Parathyroid adenoma (tissue), 2 donors: Measurements from ENCODE around the gene FAM72D.
A peak's percentile ranks its signal among the peaks of the same experiment; 100 is the strongest.
"Not testable (repeated sequence)": the region's sequence is repeated elsewhere in the genome, so short reads cannot be mapped to it uniquely, and the experiment has no call there.

Source experiments
- H2AFZ ChIP-seq: fragments of 300-600 bp; sonication (generic); one replicate; pipeline ENCODE4 v1.7.0; 2017; ENCODE audit warnings: antibody characterized with exemption, mild to moderate bottlenecking
- H3K27ac ChIP-seq: fragments of 300-600 bp; sonication (generic); one replicate; pipeline ENCODE4 v1.7.0; 2017
- H3K27me3 ChIP-seq: fragments of 300-600 bp; sonication (generic); one replicate; pipeline ENCODE4 v1.7.0; 2017; ENCODE audit warnings: low read length; ENCODE audit not compliant: control insufficient read depth, insufficient read depth
- H3K36me3 ChIP-seq: fragments of 300-600 bp; sonication (generic); one replicate; pipeline ENCODE4 v1.7.0; 2017; ENCODE audit warnings: low read length; ENCODE audit not compliant: control insufficient read depth, insufficient read depth
- H3K4me1 ChIP-seq: fragments of 300-600 bp; sonication (generic); one replicate; pipeline ENCODE4 v1.7.0; 2017; ENCODE audit warnings: control low read depth
- H3K4me2 ChIP-seq: fragments of 300-600 bp; sonication (generic); one replicate; pipeline ENCODE4 v1.7.0; 2017; ENCODE audit warnings: low read length
- H3K4me3 ChIP-seq: fragments of 300-600 bp; sonication (generic); one replicate; pipeline ENCODE4 v1.7.0; 2017; ENCODE audit warnings: low read depth, low read length
- H3K79me2 ChIP-seq: fragments of 300-600 bp; sonication (generic); one replicate; pipeline ENCODE4 v1.7.0; 2017; ENCODE audit warnings: control low read depth
- H3K9ac ChIP-seq: fragments of 300-600 bp; sonication (generic); one replicate; pipeline ENCODE4 v1.7.0; 2017; ENCODE audit warnings: mild to moderate bottlenecking
- H3K9me3 ChIP-seq: fragments of 300-600 bp; sonication (generic); one replicate; pipeline ENCODE4 v1.7.0; 2017; ENCODE audit warnings: low read length; ENCODE audit not compliant: control insufficient read depth
- donor health status: primary hyperparathyroidism.

FAM72D gene

GRCh38 chr1:145095284-145096057 is at the start of gene FAM72D, which contains the start of gene SRGAP2B:
FAM72D (plus strand) TSS chr1:145095974; CDS start chr1:145096848, 874 bp downstream.
SRGAP2B (minus strand) TSS chr1:145095328; CDS start chr1:145092901, 2,427 bp downstream.
- H3K27ac ChIP-seq, H2AFZ ChIP-seq, H3K79me2 ChIP-seq, H3K9ac ChIP-seq, H3K9me3 ChIP-seq, H3K4me2 ChIP-seq, H3K36me3 ChIP-seq, H3K4me1 ChIP-seq, H3K27me3 ChIP-seq: not testable (repeated sequence)
- H3K4me3 ChIP-seq, result peak within 1 kb of the TSS; percentile 31

DNA sequence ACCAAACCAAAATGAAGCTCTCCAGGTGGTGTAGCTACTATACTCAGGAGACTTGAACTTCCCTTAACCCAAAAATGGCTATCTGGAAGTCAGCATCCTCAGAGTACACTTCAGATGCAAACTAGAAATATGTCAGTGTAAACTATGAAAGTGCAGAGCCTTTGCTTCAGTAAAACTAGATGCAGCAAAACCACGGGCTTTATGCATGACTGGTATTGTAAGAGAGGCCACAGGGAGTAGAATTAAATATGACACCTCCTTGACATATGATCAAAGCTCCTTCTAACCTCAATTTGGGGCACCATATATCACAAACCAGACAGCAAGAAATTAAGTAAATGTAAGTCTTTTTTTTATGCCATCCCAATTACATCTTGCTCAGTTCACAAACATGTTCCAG is 48.2 kb upstream of the FAM72D start:
- H3K4me2 ChIP-seq, H3K27me3 ChIP-seq: not testable (repeated sequence)

DNA sequence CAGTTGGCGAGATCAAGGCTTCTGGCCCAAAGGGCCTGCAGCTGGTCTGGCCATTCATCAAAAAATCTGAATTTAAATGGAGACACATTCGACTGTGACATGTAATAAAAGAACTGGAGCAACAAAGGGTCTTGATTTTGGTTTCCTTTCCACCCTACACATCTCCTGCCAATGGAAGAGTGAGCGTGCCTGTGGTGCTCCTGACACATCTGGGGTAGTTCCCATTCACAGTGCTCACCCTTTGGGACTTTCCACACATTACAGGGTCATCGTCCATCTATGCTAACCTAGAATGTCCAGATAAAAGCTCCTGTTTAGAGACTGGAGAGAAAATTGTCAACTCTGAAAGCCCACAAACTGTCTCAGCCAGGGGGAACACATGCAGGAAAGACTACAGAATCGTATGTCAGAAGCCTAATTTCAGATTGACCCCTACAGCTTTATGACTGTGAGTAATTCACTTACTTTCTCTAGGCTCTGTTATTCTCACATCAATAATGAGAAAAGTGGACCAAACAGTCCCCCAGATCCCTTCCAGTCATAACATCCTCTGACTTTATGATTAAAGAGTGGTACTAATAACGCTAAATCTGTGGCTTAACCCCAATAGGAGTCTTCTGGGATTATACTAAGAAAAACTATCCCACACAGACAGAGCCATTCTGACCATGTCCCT is 47.5 kb upstream of the FAM72D start:
- not testable (repeated sequence) for H2AFZ ChIP-seq, H3K27me3 ChIP-seq, H3K27ac ChIP-seq, H3K4me2 ChIP-seq, H3K4me3 ChIP-seq, H3K36me3 ChIP-seq, H3K4me1 ChIP-seq, H3K79me2 ChIP-seq, H3K9me3 ChIP-seq, H3K9ac ChIP-seq

More for the DNA sequence above, 48.2 kb upstream of the FAM72D start:
- not testable (repeated sequence) for H3K36me3 ChIP-seq, H3K4me3 ChIP-seq, H3K4me1 ChIP-seq, H2AFZ ChIP-seq, H3K27ac ChIP-seq, H3K9ac ChIP-seq, H3K79me2 ChIP-seq, H3K9me3 ChIP-seq

DNA sequence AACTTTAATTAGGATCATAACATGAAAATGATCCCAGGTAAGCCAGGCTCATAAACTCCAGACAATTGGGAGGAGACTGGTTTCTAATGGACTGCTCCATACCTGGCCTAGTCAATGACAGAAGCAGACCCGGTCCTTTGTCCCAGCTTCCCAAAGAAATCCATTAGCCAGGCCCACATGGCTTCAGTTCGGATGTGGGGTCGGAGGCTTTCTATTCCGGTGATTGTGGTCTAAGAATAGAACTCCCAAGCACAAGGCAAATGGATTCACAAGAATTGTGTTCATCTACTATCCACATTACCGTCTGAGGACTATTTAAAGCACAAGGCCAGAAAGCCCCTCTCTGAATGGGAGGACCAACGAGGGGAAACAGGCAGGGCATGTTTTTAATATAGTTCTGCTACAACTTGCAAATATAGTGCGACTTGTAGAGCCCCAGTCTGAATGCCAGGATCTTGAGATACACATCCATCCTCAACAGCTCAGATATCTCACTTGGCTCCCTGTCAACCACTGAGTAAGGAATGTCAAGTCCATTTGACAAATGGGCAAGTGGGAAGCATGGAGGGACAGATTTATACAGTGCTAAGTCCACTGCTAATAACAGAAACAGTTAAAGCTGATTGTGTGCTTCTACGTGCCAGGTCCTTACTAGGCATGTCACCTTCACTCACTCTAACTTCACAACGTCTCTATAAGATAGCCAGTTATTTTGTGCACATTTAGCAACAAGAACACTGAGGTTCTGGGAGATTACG is 43.6 kb upstream of the FAM72D start:
- H2AFZ ChIP-seq, H3K79me2 ChIP-seq, H3K27me3 ChIP-seq, H3K9me3 ChIP-seq, H3K9ac ChIP-seq, H3K27ac ChIP-seq, H3K4me2 ChIP-seq, H3K4me1 ChIP-seq, H3K36me3 ChIP-seq, H3K4me3 ChIP-seq: not testable (repeated sequence)

DNA sequence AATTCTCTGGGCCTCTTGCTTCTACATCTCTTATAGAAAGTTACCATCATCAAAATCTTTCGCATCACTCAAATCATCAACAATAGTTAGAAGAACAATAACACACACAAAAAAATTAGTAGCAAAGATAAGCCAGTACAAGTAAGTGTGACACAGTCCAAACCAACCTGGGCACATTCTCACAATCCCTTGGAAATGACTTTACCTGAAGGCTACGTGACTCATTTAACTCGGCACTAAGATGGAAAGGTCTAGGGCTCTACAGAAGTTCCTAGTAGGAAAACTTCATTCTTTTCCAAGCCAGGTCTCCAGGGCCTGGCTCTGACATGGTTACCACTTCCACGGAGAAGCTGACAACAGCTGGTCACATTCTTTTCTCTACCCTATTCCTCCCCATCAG is 42.3 kb upstream of the FAM72D start:
- not testable (repeated sequence) for H3K4me3 ChIP-seq, H3K79me2 ChIP-seq, H2AFZ ChIP-seq, H3K4me1 ChIP-seq, H3K9me3 ChIP-seq, H3K27me3 ChIP-seq, H3K9ac ChIP-seq, H3K36me3 ChIP-seq, H3K4me2 ChIP-seq, H3K27ac ChIP-seq

- not testable (repeated sequence) for H3K9me3 ChIP-seq, H2AFZ ChIP-seq, H3K4me3 ChIP-seq, H3K9ac ChIP-seq, H3K36me3 ChIP-seq, H3K27me3 ChIP-seq, H3K27ac ChIP-seq, H3K4me1 ChIP-seq, H3K4me2 ChIP-seq, H3K79me2 ChIP-seq
Measured at GRCh38 chr1:145055217-145055760, 40.5 kb upstream of the FAM72D start.

- H3K4me1 ChIP-seq, H3K79me2 ChIP-seq, H3K27me3 ChIP-seq, H3K27ac ChIP-seq, H3K4me3 ChIP-seq, H2AFZ ChIP-seq, H3K4me2 ChIP-seq, H3K9me3 ChIP-seq, H3K9ac ChIP-seq, H3K36me3 ChIP-seq: not testable (repeated sequence)
Measured at GRCh38 chr1:145058184-145058583, 37.6 kb upstream of the FAM72D start.

DNA sequence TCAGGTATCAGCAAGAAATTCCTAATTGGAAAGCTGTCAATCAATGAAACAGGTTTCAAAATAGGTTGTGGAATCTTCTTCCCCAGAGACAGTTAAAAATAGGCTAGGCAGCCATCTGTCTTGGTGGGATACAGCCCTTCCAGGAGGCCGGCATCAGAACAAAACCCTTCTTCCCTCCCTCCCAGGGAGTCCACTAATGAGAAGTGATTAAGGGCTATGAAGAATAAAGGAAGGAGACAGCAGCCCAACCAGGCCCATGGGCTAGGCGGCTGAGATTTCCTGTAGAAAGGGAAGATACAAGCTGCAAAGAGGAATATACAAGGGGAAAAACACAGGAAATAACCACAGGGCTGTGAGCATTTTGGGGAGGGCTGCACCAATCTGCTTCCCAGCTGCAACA is 32.5 kb upstream of the FAM72D start:
- H3K27ac ChIP-seq, H3K79me2 ChIP-seq, H3K9me3 ChIP-seq, H3K36me3 ChIP-seq, H2AFZ ChIP-seq, H3K27me3 ChIP-seq, H3K4me1 ChIP-seq, H3K9ac ChIP-seq, H3K4me3 ChIP-seq, H3K4me2 ChIP-seq: not testable (repeated sequence)

GRCh38 chr1:145063941-145064648 is 31.7 kb upstream of the FAM72D start:
- H3K36me3 ChIP-seq, H3K4me3 ChIP-seq, H2AFZ ChIP-seq: not testable (repeated sequence)

GRCh38 chr1:145065194-145065826 is 30.5 kb upstream of the FAM72D start:
- not testable (repeated sequence) for H3K27ac ChIP-seq, H3K4me1 ChIP-seq, H3K27me3 ChIP-seq, H2AFZ ChIP-seq, H3K36me3 ChIP-seq, H3K9ac ChIP-seq, H3K4me3 ChIP-seq, H3K4me2 ChIP-seq, H3K9me3 ChIP-seq, H3K79me2 ChIP-seq

More at GRCh38 chr1:145063941-145064648, 31.7 kb upstream of the FAM72D start:
- not testable (repeated sequence) for H3K4me2 ChIP-seq, H3K4me1 ChIP-seq, H3K79me2 ChIP-seq, H3K27ac ChIP-seq, H3K9me3 ChIP-seq, H3K9ac ChIP-seq, H3K27me3 ChIP-seq
